H9 (cell line): Measurements from ENCODE around the gene CTXN1. TPM values are rescaled to one million over a fixed set of nuclear protein-coding genes. Genes with fewer than 3 reads are reported as not detected.

ENCODE experiments used
- DNase-seq: peaks from one replicate; pipeline ENCODE4 v3.0.0-alpha.2; 2017
- H2AFZ ChIP-seq: one replicate; pipeline ENCODE4 v1.6.1; 2013; ENCODE audit warnings: mild to moderate bottlenecking, low read length, control low read depth, moderate library complexity
- H2AK5ac ChIP-seq: 2 replicates; pipeline ENCODE4 v1.6.1; 2013; ENCODE audit warnings: low read length, control low read depth, mixed read lengths; ENCODE audit not compliant: insufficient read length
- H2BK120ac ChIP-seq: one replicate; pipeline ENCODE4 v1.6.1; 2013; ENCODE audit warnings: low read depth, mild to moderate bottlenecking, low read length, control low read depth, inconsistent platforms; ENCODE audit not compliant: poor library complexity, severe bottlenecking
- H2BK12ac ChIP-seq: 2 replicates; pipeline ENCODE4 v1.6.1; 2013; ENCODE audit warnings: low read length, control low read depth, mixed read lengths, low read depth; ENCODE audit not compliant: insufficient read length
- H2BK15ac ChIP-seq: 2 replicates; pipeline ENCODE4 v1.6.1; 2013; ENCODE audit warnings: low read depth, low read length, control low read depth
- H2BK20ac ChIP-seq: one replicate; pipeline ENCODE4 v1.6.1; 2013; ENCODE audit warnings: low read depth, mild to moderate bottlenecking, low read length, control low read depth, inconsistent platforms; ENCODE audit not compliant: poor library complexity, severe bottlenecking
- H2BK5ac ChIP-seq: 2 replicates; pipeline ENCODE4 v1.6.1; 2013; ENCODE audit warnings: low read length, control low read depth, mixed read lengths; ENCODE audit not compliant: insufficient read length
- H3K14ac ChIP-seq: 2 replicates; pipeline ENCODE4 v1.6.1; 2013; ENCODE audit warnings: low read length, control low read depth; ENCODE audit not compliant: insufficient read depth
- H3K18ac ChIP-seq: 2 replicates; pipeline ENCODE4 v1.6.1; 2013; ENCODE audit warnings: low read depth, mild to moderate bottlenecking, mixed read lengths, low read length, control low read depth; ENCODE audit not compliant: insufficient read length
- H3K23ac ChIP-seq: 2 replicates; pipeline ENCODE4 v1.6.1; 2013; ENCODE audit warnings: low read length, control low read depth, mixed read lengths, low read depth; ENCODE audit not compliant: insufficient read length
- H3K23me2 ChIP-seq: 2 replicates; pipeline ENCODE4 v1.6.1; 2013; ENCODE audit warnings: low read depth, mild to moderate bottlenecking, mixed read lengths, low read length, control low read depth; ENCODE audit not compliant: insufficient read length, poor library complexity, severe bottlenecking
- H3K27ac ChIP-seq: 2 replicates; pipeline ENCODE4 v1.5.1; 2013; ENCODE audit warnings: low read length, control low read depth, mixed read lengths, low read depth; ENCODE audit not compliant: insufficient read length
- H3K27me3 ChIP-seq: 2 replicates; pipeline ENCODE4 v1.6.1; 2013; ENCODE audit warnings: low read length, control low read depth, inconsistent platforms; ENCODE audit not compliant: insufficient read depth
- H3K4ac ChIP-seq: 2 replicates; pipeline ENCODE4 v1.6.1; 2013; ENCODE audit warnings: low read depth, mild to moderate bottlenecking, control low read depth, inconsistent platforms, low read length, moderate library complexity
- H3K4me1 ChIP-seq: 2 replicates; pipeline ENCODE4 v1.6.1; 2013; ENCODE audit warnings: low read length, control low read depth, inconsistent platforms; ENCODE audit not compliant: insufficient read depth
- H3K4me2 ChIP-seq: 2 replicates; pipeline ENCODE4 v1.6.1; 2013; ENCODE audit warnings: low read length, control low read depth, mixed read lengths; ENCODE audit not compliant: insufficient read length, insufficient read depth
- H3K56ac ChIP-seq: 2 replicates; pipeline ENCODE4 v1.6.1; 2013; ENCODE audit warnings: low read depth, mild to moderate bottlenecking, mixed read lengths, low read length, control low read depth; ENCODE audit not compliant: insufficient read length
- H3K79me1 ChIP-seq: 2 replicates; pipeline ENCODE4 v1.6.1; 2013; ENCODE audit warnings: low read depth, mild to moderate bottlenecking, moderate library complexity, low read length, control low read depth, inconsistent platforms; ENCODE audit not compliant: insufficient read depth, poor library complexity, severe bottlenecking
- H3K79me2 ChIP-seq: 2 replicates; pipeline ENCODE4 v1.6.1; 2013; ENCODE audit warnings: low read length, control low read depth, inconsistent platforms; ENCODE audit not compliant: insufficient read depth
- H3K9ac ChIP-seq: 2 replicates; pipeline ENCODE4 v1.6.1; 2013; ENCODE audit warnings: low read length, control low read depth, mixed read lengths; ENCODE audit not compliant: insufficient read length; ENCODE audit errors: extremely low read depth
- H3K9me3 ChIP-seq: one replicate; pipeline ENCODE4 v1.6.1; 2013; ENCODE audit warnings: low read depth, low read length, inconsistent platforms; ENCODE audit not compliant: control insufficient read depth
- H3T11ph ChIP-seq: one replicate; pipeline ENCODE4 v1.6.1; 2013; ENCODE audit warnings: mild to moderate bottlenecking, low read length, control low read depth, inconsistent platforms
- H4K20me1 ChIP-seq: one replicate; pipeline ENCODE4 v1.6.1; 2013; ENCODE audit not compliant: control insufficient read depth, insufficient read length, insufficient read depth
- H4K5ac ChIP-seq: 2 replicates; pipeline ENCODE4 v1.6.1; 2013; ENCODE audit warnings: low read depth, mild to moderate bottlenecking, mixed read lengths, low read length, control low read depth; ENCODE audit not compliant: insufficient read length
- H4K8ac ChIP-seq: replicated peaks from 2 replicates; pipeline ENCODE4 v1.6.1; 2013; ENCODE audit warnings: low read length, control low read depth, mixed read lengths, low read depth; ENCODE audit not compliant: insufficient read length
- H4K91ac ChIP-seq: 2 replicates; pipeline ENCODE4 v1.6.1; 2013; ENCODE audit warnings: low read depth, mild to moderate bottlenecking, moderate library complexity, mixed read lengths, low read length, control low read depth; ENCODE audit not compliant: insufficient read length
- H3K27ac Mint-ChIP-seq, 3 experiments: 2 replicates in 2 of 3; 3 replicates in 1 of 3; pipeline ENCODE4 v1.8.0; 2020 to 2021; ENCODE audit warnings: mixed read lengths in 3 of 3, mild to moderate bottlenecking in 1 of 3, moderate library complexity in 1 of 3
- H3K27me3 Mint-ChIP-seq: 2 replicates; pipeline ENCODE4 v1.8.0; 2021; ENCODE audit warnings: low read depth, mild to moderate bottlenecking, moderate library complexity, mixed read lengths
- H3K36me3 Mint-ChIP-seq, 3 experiments: 2 replicates in 2 of 3; 3 replicates in 1 of 3; pipeline ENCODE4 v1.8.0; 2020 to 2021; ENCODE audit warnings: low read depth in 3 of 3, mixed read lengths in 3 of 3; ENCODE audit not compliant: insufficient read depth in 1 of 3
- H3K4me1 Mint-ChIP-seq, 2 experiments: 2 replicates each; pipeline ENCODE4 v1.8.0; 2020; ENCODE audit warnings: mixed read lengths in 2 of 2
- H3K4me3 Mint-ChIP-seq, 2 experiments: 2 replicates in 1 of 2; 3 replicates in 1 of 2; pipeline ENCODE4 v1.8.0; 2020 to 2021; ENCODE audit warnings: mild to moderate bottlenecking in 2 of 2, mixed read lengths in 2 of 2, moderate library complexity in 1 of 2
- H3K9me3 Mint-ChIP-seq, 2 experiments: 2 replicates in 1 of 2; 3 replicates in 1 of 2; pipeline ENCODE4 v1.8.0; 2020; ENCODE audit warnings: mild to moderate bottlenecking in 2 of 2, mixed read lengths in 2 of 2, moderate library complexity in 1 of 2
- WGBS: extraction: QIAGEN DNeasy Blood & Tissue Kit; methylation state at CpG from one replicate; pipeline ENCODE4 v1.1.7; 2013; ENCODE audit warnings: missing lambda C conversion rate, low lambda C conversion rate, mixed read lengths; ENCODE audit not compliant: insufficient read length; ENCODE audit errors: extremely low coverage; 5-methylcytosine and 5-hydroxymethylcytosine counted together
- total RNA-seq: library from RNA; stranded (reverse); gene quantifications from 2 replicates; pipeline ENCODE4 v1.2.1, GENCODE V29; 2021
- TF ChIP-seq, protein P1 (sequence below): fragments of 200-600 bp; sonication (generic); conservative IDR thresholded peaks from 3 replicates; pipeline ENCODE4 v1.8.0; 2021; ENCODE audit warnings: antibody characterized with exemption, mild to moderate bottlenecking

CTXN1 gene
- total RNA-seq, 1 experiment from 2014 or later: 22.7 TPM

GRCh38 chr19:7973883-7974282 is 47.9 kb upstream of the CTXN1 start:
- Histone ChIP-seq H3K4ac (no peak overlapping the region), H2AK5ac (no peak overlapping the region), H3K18ac (no peak overlapping the region), H4K8ac (no peak overlapping the region), H3K56ac (no peak overlapping the region), H3K23me2 (no peaks in the 10 kb centered on the region), H3K27ac (no peak overlapping the region), H2BK12ac (no peak overlapping the region), H2BK15ac (no peak overlapping the region), H2BK120ac (no peak overlapping the region), H3K9ac (no peak overlapping the region), H3K27me3 (no peaks in the 10 kb centered on the region), H2AFZ (no peak overlapping the region), H2BK5ac (no peak overlapping the region), H3K79me1 (no peaks in the 10 kb centered on the region), H4K20me1 (no peaks in the 10 kb centered on the region), H2BK20ac (no peak overlapping the region), H3K14ac (no peak overlapping the region), H3K9me3 (no peaks in the 10 kb centered on the region), H4K91ac (no peak overlapping the region), H3K4me1 (no peaks in the 10 kb centered on the region), H4K5ac (no peak overlapping the region), H3K23ac (no peak overlapping the region), H3K79me2 (no peaks in the 10 kb centered on the region), H3T11ph (no peak overlapping the region), H3K4me2 (no peak overlapping the region)
- TF ChIP-seq, protein P1, sequence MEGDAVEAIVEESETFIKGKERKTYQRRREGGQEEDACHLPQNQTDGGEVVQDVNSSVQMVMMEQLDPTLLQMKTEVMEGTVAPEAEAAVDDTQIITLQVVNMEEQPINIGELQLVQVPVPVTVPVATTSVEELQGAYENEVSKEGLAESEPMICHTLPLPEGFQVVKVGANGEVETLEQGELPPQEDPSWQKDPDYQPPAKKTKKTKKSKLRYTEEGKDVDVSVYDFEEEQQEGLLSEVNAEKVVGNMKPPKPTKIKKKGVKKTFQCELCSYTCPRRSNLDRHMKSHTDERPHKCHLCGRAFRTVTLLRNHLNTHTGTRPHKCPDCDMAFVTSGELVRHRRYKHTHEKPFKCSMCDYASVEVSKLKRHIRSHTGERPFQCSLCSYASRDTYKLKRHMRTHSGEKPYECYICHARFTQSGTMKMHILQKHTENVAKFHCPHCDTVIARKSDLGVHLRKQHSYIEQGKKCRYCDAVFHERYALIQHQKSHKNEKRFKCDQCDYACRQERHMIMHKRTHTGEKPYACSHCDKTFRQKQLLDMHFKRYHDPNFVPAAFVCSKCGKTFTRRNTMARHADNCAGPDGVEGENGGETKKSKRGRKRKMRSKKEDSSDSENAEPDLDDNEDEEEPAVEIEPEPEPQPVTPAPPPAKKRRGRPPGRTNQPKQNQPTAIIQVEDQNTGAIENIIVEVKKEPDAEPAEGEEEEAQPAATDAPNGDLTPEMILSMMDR: no peak
- no peak for DNase-seq
- WGBS: no CpG with 5 or more reads among the region's 12 CpGs
- Mint-ChIP-seq H3K27ac (peak overlapping the region in 1 of 3 experiments; percentile 73; a peak in 1 of 7 replicates), H3K4me1 (peaks cover 14 to 19% of the 10 kb centered on the region in 2 experiments), H3K36me3 (peaks cover 27 to 74% (median 56%) of the 10 kb centered on the region in 3 experiments), H3K9me3 (no peaks in the 10 kb centered on the region), H3K4me3 (no peak overlapping the region), H3K27me3 (no peaks in the 10 kb centered on the region)
